K562 (cell line): ENCODE data around the gene VIT. TPM values are rescaled to one million over a fixed set of nuclear protein-coding genes. Genes with fewer than 3 reads are reported as not detected.

Experiments used
- ATAC-seq: fragments of 200-7000 bp; cut with Tn5 transposase; 3 replicates; pipeline ENCODE4 v1.9.1; 2020; ENCODE audit warnings: moderate library complexity
- BruUV-seq: library from RNA; stranded (reverse); fragments of 400-500 nt; replicated peaks from 2 replicates; lab custom pipeline; 2021; lab: Mats Ljungman, UMichigan
- CTCF ChIA-PET: fragments of 300-600 bp; formaldehyde crosslinking; extraction: SDS; loops from one replicate; lab custom pipeline; 2021; ENCODE audit warnings: low intra/inter-chr PET ratio; lab: Yijun Ruan, JAX
- POLR2A ChIA-PET: fragments of 300-600, 350-650 bp; sonication (Branson Sonifier 250); formaldehyde crosslinking; extraction: SDS; loops from one replicate; lab custom pipeline; 2021; ENCODE audit warnings: antibody characterized with exemption, inconsistent platforms; lab: Yijun Ruan, JAX
- DNase-seq, 4 experiments: peaks; one replicate each; pipeline versions ENCODE4 v3.0.0 to v3.0.0-alpha.2; 2011 to 2018; ENCODE audit warnings: low spot score in 3 of 4, mixed read lengths in 3 of 4; ENCODE audit errors: extremely low read depth in 1 of 4
- FAIRE-seq: peaks from 2 replicates; lab custom pipeline; 2011; peaks lifted over from hg19 to GRCh38; lab: Jason Lieb, UNC
- H2AFZ ChIP-seq: 2 replicates; pipeline ENCODE4 v1.6.0; 2011; ENCODE audit warnings: low read depth, low read length, control low read depth, inconsistent platforms
- H3K27ac ChIP-seq: fragments of 200-600 bp; 3 replicates; pipeline ENCODE4 v1.8.0; 2011; ENCODE audit warnings: low read depth, mild to moderate bottlenecking, control low read depth, inconsistent platforms, low read length, moderate library complexity, mixed read lengths; ENCODE audit errors: extremely low read depth
- H3K27me3 ChIP-seq, 2 experiments: fragments of 300-600 bp in 1 of 2; 2 replicates in 1 of 2; 3 replicates in 1 of 2; pipeline versions ENCODE4 v1.6.0 to v1.8.0; 2011; ENCODE audit warnings: inconsistent platforms in 2 of 2, low read length in 2 of 2, mild to moderate bottlenecking in 1 of 2, mixed read lengths in 1 of 2, moderate library complexity in 1 of 2; ENCODE audit not compliant: control insufficient read depth in 2 of 2, insufficient read depth in 2 of 2
- H3K36me3 ChIP-seq: fragments of 300-600 bp; 3 replicates; pipeline ENCODE4 v1.8.0; 2011; ENCODE audit warnings: mild to moderate bottlenecking, low read length, inconsistent platforms; ENCODE audit not compliant: control insufficient read depth, insufficient read depth
- H3K4me1 ChIP-seq, 2 experiments: fragments of 200-600 bp in 1 of 2; replicated peaks in 1 of 2; 2 replicates in 1 of 2; 3 replicates in 1 of 2; pipeline versions ENCODE4 v1.5.1 to v1.8.0; 2011; ENCODE audit warnings: inconsistent platforms in 2 of 2, low read length in 2 of 2, mild to moderate bottlenecking in 1 of 2, mixed read lengths in 1 of 2, moderate library complexity in 1 of 2; ENCODE audit not compliant: control insufficient read depth in 2 of 2, insufficient read depth in 2 of 2
- H3K4me2 ChIP-seq: 2 replicates; pipeline ENCODE4 v1.6.1; 2011; ENCODE audit warnings: low read length, control low read depth, inconsistent platforms, mixed read lengths; ENCODE audit not compliant: insufficient read depth
- H3K4me3 ChIP-seq: fragments of 200-600 bp; sonication (generic), shearing (Covaris generic); 2 replicates; pipeline ENCODE4 v1.5.1; 2016; ENCODE audit warnings: control low read depth, inconsistent platforms
- H3K79me2 ChIP-seq: fragments of 200-600 bp; 3 replicates; pipeline ENCODE4 v1.8.0; 2011; ENCODE audit warnings: low read length, inconsistent platforms; ENCODE audit not compliant: control insufficient read depth, insufficient read depth
- H3K9ac ChIP-seq, 2 experiments: 2 replicates each; pipeline versions ENCODE4 v1.6.0 to v1.6.1; 2011; ENCODE audit warnings: low read depth in 2 of 2, low read length in 2 of 2, control low read depth in 1 of 2, inconsistent platforms in 1 of 2, mild to moderate bottlenecking in 1 of 2, mixed read lengths in 1 of 2; ENCODE audit not compliant: insufficient read depth in 1 of 2
- H3K9me1 ChIP-seq: one replicate; pipeline ENCODE4 v1.6.0; 2011; ENCODE audit warnings: inconsistent platforms, mild to moderate bottlenecking, low read length, moderate library complexity; ENCODE audit not compliant: control insufficient read depth, insufficient read depth
- H3K9me3 ChIP-seq: replicated peaks from 2 replicates; pipeline ENCODE4 v1.5.1; 2011; ENCODE audit warnings: low read depth, low read length, inconsistent platforms; ENCODE audit not compliant: control insufficient read depth, insufficient read depth
- H4K20me1 ChIP-seq: replicated peaks from 2 replicates; pipeline ENCODE4 v1.6.1; 2011; ENCODE audit warnings: low read length, inconsistent platforms, mixed read lengths; ENCODE audit not compliant: control insufficient read depth, insufficient read depth
- MTA3 ChIP-seq: fragments of 450-650 bp; formaldehyde crosslinking; IDR thresholded peaks from 2 replicates; pipeline ENCODE4 v1.6.1; 2017; ENCODE audit warnings: mild to moderate bottlenecking, borderline replicate concordance
- PCBP2 ChIP-seq: fragments of 200-400 bp; formaldehyde crosslinking; IDR thresholded peaks from 2 replicates; pipeline ENCODE4 v1.6.1; 2018; ENCODE audit warnings: low read length, low read depth, mild to moderate bottlenecking, moderate library complexity; ENCODE audit not compliant: poor library complexity, severe bottlenecking
- PURB ChIP-seq: sonication (generic); formaldehyde crosslinking; IDR thresholded peaks from 2 replicates; pipeline ENCODE4 v1.9.0; 2021; ENCODE audit warnings: low read depth, mild to moderate bottlenecking, missing genetic modification reagents
- SAP30 ChIP-seq: fragments of 200-600 bp; sonication (generic); IDR thresholded peaks from 2 replicates; pipeline ENCODE4 v1.6.1; 2012; ENCODE audit warnings: borderline replicate concordance, low read depth, mild to moderate bottlenecking, moderate library complexity, low read length, control low read depth, inconsistent platforms; ENCODE audit not compliant: insufficient read depth, poor library complexity, severe bottlenecking
- SETDB1 ChIP-seq: IDR thresholded peaks from one replicate; pipeline ENCODE4 v1.6.1; 2012; ENCODE audit warnings: low read length, control low read depth, inconsistent platforms
- SUPT5H ChIP-seq: fragments of 450-650 bp; IDR thresholded peaks from 2 replicates; pipeline ENCODE4 v1.6.1; 2016
- WGBS: fragments of 100-300 bp; shearing (Covaris generic); methylation state at CpG from one replicate; pipeline ENCODE4 v1.1.6; 2016; ENCODE audit warnings: low coverage, mixed read lengths; ENCODE audit not compliant: insufficient coverage; ENCODE audit errors: missing lambda C conversion rate; 5-methylcytosine and 5-hydroxymethylcytosine counted together
- in situ Hi-C: fragments of 300-500 bp; cut with MboI; formaldehyde crosslinking; loops from 4 replicates; pipeline ENCODE4 v1.15.0; 2018; ENCODE audit warnings: inconsistent platforms, mixed read lengths
- intact Hi-C: fragments of 100-400 bp; cut with micrococcal nuclease; formaldehyde crosslinking; loops from 2 replicates; pipeline ENCODE4 v1.14.2; 2022
- polyA plus RNA-seq, 8 experiments: library from polyadenylated mRNA; depleted of rRNA in 4 of 8; stranded (reverse) in 5 of 8; unstranded in 3 of 8; fragments of >200 nt; fragmentation: Nextera tagmentation in 2 of 8; fragmentation: Illumina TruSeq in 1 of 8; extraction: Ambion mirVana in 2 of 8; extraction: Trizol in 1 of 8; gene quantifications; 2 replicates each; pipeline versions ENCODE4 v1.2.1 to v1.2.3, GENCODE V29; 2011 to 2014; ENCODE audit warnings: inconsistent platforms in 1 of 8, missing spikeins in 1 of 8
- total RNA-seq, 7 experiments: library from RNA; depleted of rRNA in 6 of 7; stranded (reverse); fragments of >200 nt in 6 of 7; fragmentation: Illumina TruSeq in 2 of 7; extraction: Trizol in 2 of 7; gene quantifications; 2 replicates each; pipeline versions ENCODE4 v1.2.1 to v1.2.3, GENCODE V29; 2011 to 2021; ENCODE audit warnings: low replicate concordance in 1 of 7
- TF ChIP-seq, protein P1 (sequence below), 2 experiments: fragments of 450-650 bp in 1 of 2; sonication (generic) in 1 of 2; formaldehyde crosslinking; conservative IDR thresholded peaks; 2 replicates each; pipeline versions ENCODE4 v1.4.0 to v1.8.1; 2020 to 2022; ENCODE audit warnings: mild to moderate bottlenecking in 1 of 2, missing genetic modification reagents in 1 of 2
- TF ChIP-seq, protein P2 (sequence below): fragments of 250-450 bp; sonication (Bioruptor Pico); IDR thresholded peaks from 2 replicates; pipeline ENCODE4 v1.4.0; 2020; ENCODE audit warnings: mild to moderate bottlenecking, moderate library complexity, borderline replicate concordance
- TF ChIP-seq, protein P3 (sequence below): fragments of 250-450 bp; sonication (Bioruptor Pico); IDR thresholded peaks from 2 replicates; pipeline ENCODE4 v1.4.0; 2020; ENCODE audit warnings: mild to moderate bottlenecking
- TF ChIP-seq, protein P4 (sequence below): sonication (generic); formaldehyde crosslinking; IDR thresholded peaks from 2 replicates; pipeline ENCODE4 v1.8.1; 2022; ENCODE audit warnings: missing genetic modification reagents

Gene VIT
- total and polyA plus RNA-seq, 9 of the 15 experiments (the other 6 are each of a cell fraction or from before 2014, with no cell fraction given), result not detected

DNA sequence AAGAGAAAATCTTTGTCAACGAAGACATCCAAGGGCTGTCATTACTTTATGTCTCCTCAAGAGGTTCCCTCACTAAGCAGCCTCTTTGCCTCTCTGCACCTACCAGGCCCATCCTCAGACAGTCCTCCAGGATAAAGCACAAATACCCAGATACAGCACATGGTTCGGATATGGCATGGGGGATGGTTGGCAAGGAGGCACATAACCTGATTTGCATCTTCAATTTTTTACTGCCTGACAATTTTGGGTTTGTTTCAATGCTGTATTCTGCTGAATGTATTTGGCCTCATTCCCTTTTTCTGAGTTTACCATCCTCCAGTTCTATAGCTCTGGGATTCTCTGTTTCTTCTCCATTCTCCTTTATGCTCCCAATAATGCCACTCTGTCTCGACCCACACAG lies 78.8 kb downstream of the VIT start (continued):
- TF ChIP-seq, protein P1, sequence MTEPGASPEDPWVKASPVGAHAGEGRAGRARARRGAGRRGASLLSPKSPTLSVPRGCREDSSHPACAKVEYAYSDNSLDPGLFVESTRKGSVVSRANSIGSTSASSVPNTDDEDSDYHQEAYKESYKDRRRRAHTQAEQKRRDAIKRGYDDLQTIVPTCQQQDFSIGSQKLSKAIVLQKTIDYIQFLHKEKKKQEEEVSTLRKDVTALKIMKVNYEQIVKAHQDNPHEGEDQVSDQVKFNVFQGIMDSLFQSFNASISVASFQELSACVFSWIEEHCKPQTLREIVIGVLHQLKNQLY (CRISPR knock-in tag; conservative IDR thresholded peaks at IDR 0.05), result no peak
- no peak for TF ChIP-seq SAP30

DNA sequence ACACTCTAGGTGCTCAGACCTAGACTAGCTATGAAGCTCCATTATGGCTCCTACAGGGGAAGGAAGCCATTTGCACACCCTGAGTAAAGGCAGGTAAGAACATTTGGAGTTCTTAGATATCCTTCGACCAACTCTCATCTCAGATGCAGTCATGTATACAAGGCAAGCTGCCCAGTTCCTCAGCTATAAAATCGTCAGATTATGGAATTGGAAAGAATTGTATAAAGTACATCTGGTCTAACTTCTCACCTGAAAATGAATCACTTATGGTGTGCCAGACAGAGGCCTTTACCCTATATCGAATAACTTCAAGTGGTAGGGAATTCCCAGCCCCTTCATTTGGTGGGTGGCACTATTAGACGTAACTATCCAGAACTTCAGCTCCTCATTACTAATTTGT lies 79.3 kb downstream of the VIT start:
- H3K9me3 ChIP-seq, result no peaks in the 10 kb centered on the region
- H3K79me2 ChIP-seq, result no peaks in the 10 kb centered on the region
- TF ChIP-seq MTA3, result no peak
- TF ChIP-seq, protein P2, sequence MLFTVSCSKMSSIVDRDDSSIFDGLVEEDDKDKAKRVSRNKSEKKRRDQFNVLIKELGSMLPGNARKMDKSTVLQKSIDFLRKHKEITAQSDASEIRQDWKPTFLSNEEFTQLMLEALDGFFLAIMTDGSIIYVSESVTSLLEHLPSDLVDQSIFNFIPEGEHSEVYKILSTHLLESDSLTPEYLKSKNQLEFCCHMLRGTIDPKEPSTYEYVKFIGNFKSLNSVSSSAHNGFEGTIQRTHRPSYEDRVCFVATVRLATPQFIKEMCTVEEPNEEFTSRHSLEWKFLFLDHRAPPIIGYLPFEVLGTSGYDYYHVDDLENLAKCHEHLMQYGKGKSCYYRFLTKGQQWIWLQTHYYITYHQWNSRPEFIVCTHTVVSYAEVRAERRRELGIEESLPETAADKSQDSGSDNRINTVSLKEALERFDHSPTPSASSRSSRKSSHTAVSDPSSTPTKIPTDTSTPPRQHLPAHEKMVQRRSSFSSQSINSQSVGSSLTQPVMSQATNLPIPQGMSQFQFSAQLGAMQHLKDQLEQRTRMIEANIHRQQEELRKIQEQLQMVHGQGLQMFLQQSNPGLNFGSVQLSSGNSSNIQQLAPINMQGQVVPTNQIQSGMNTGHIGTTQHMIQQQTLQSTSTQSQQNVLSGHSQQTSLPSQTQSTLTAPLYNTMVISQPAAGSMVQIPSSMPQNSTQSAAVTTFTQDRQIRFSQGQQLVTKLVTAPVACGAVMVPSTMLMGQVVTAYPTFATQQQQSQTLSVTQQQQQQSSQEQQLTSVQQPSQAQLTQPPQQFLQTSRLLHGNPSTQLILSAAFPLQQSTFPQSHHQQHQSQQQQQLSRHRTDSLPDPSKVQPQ, result no peak
- TF ChIP-seq SETDB1, result no peak
- no peak for TF ChIP-seq SUPT5H
- TF ChIP-seq PCBP2, result no peak
- no peak for TF ChIP-seq PURB (CRISPR knock-in tag)
- TF ChIP-seq, protein P3, sequence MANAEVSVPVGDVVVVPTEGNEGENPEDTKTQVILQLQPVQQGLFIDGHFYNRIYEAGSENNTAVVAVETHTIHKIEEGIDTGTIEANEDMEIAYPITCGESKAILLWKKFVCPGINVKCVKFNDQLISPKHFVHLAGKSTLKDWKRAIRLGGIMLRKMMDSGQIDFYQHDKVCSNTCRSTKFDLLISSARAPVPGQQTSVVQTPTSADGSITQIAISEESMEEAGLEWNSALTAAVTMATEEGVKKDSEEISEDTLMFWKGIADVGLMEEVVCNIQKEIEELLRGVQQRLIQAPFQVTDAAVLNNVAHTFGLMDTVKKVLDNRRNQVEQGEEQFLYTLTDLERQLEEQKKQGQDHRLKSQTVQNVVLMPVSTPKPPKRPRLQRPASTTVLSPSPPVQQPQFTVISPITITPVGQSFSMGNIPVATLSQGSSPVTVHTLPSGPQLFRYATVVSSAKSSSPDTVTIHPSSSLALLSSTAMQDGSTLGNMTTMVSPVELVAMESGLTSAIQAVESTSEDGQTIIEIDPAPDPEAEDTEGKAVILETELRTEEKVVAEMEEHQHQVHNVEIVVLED (CRISPR knock-in tag), result no peak
- TF ChIP-seq, protein P4, sequence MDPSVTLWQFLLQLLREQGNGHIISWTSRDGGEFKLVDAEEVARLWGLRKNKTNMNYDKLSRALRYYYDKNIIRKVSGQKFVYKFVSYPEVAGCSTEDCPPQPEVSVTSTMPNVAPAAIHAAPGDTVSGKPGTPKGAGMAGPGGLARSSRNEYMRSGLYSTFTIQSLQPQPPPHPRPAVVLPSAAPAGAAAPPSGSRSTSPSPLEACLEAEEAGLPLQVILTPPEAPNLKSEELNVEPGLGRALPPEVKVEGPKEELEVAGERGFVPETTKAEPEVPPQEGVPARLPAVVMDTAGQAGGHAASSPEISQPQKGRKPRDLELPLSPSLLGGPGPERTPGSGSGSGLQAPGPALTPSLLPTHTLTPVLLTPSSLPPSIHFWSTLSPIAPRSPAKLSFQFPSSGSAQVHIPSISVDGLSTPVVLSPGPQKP (CRISPR knock-in tag), result no peak
- no peak overlapping the region for H3K9ac ChIP-seq
- intact Hi-C loops (loop anchor here (10.0 kb wide), 1 partner anchor 421 kb away; the partner anchor contains the start of gene CRIM1), in situ Hi-C loops (loop anchor here (25.0 kb wide), 1 partner anchor 1111 kb away; no protein-coding TSS in a partner anchor)
- ChIA-PET CTCF (no interaction called here), POLR2A (interaction anchor here (0.5 to 0.7 kb wide), 2 partner anchors 15 to 30 kb away, joined by 3 read pairs; no protein-coding TSS in a partner anchor)
- H3K27me3 ChIP-seq, result peaks cover 13 to 27% of the 10 kb centered on the region in 2 experiments; a peak in 4 of 5 replicates
- H3K4me3 ChIP-seq, result no peak overlapping the region
- ATAC-seq (no peak), DNase-seq (no peak), FAIRE-seq (no peak)
- no peaks in the 10 kb centered on the region for H3K9me1 ChIP-seq
- H3K27ac ChIP-seq, result no peak overlapping the region
- H2AFZ ChIP-seq, result no peak overlapping the region
- no peak overlapping the region for H3K4me2 ChIP-seq
- no TSS peak for BruUV-seq
- no peaks in the 10 kb centered on the region for H3K36me3 ChIP-seq
- H4K20me1 ChIP-seq, result no peaks in the 10 kb centered on the region
- no peaks in the 10 kb centered on the region for H3K4me1 ChIP-seq
- WGBS, result 3% methylated on average over 4 of the region's 4 CpGs
